ENCODE results near the gene UNC119B.

Gene UNC119B

GRCh38 chr12:120696626-120697025, 13.6 kb upstream of the UNC119B start:
- Histone ChIP-seq H3K4me3 (replicated peaks; ENCODE audit: insufficient read depth, low read length) (no peak overlapping the region), H3K27ac (replicated peaks) (no peak overlapping the region), H3K27me3 (ENCODE audit: insufficient read depth, poor library complexity, severe bottlenecking) (no peaks in the 10 kb centered on the region)
- no peak for DNase-seq (ENCODE audit: low read depth in 1 of 2, low spot score in 1 of 2)
- TF ChIP-seq POLR2AphosphoS5 (IDR thresholded peaks at IDR 0.05; ENCODE audit: low read depth): no peak
- TF ChIP-seq, protein P1, sequence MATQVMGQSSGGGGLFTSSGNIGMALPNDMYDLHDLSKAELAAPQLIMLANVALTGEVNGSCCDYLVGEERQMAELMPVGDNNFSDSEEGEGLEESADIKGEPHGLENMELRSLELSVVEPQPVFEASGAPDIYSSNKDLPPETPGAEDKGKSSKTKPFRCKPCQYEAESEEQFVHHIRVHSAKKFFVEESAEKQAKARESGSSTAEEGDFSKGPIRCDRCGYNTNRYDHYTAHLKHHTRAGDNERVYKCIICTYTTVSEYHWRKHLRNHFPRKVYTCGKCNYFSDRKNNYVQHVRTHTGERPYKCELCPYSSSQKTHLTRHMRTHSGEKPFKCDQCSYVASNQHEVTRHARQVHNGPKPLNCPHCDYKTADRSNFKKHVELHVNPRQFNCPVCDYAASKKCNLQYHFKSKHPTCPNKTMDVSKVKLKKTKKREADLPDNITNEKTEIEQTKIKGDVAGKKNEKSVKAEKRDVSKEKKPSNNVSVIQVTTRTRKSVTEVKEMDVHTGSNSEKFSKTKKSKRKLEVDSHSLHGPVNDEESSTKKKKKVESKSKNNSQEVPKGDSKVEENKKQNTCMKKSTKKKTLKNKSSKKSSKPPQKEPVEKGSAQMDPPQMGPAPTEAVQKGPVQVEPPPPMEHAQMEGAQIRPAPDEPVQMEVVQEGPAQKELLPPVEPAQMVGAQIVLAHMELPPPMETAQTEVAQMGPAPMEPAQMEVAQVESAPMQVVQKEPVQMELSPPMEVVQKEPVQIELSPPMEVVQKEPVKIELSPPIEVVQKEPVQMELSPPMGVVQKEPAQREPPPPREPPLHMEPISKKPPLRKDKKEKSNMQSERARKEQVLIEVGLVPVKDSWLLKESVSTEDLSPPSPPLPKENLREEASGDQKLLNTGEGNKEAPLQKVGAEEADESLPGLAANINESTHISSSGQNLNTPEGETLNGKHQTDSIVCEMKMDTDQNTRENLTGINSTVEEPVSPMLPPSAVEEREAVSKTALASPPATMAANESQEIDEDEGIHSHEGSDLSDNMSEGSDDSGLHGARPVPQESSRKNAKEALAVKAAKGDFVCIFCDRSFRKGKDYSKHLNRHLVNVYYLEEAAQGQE (IDR thresholded peaks at IDR 0.05; ENCODE audit: insufficient replicate concordance, low read depth): no peak
- TF ChIP-seq GABPA (IDR thresholded peaks at IDR 0.05; ENCODE audit: low read depth): no peak
- TF ChIP-seq, protein P2, sequence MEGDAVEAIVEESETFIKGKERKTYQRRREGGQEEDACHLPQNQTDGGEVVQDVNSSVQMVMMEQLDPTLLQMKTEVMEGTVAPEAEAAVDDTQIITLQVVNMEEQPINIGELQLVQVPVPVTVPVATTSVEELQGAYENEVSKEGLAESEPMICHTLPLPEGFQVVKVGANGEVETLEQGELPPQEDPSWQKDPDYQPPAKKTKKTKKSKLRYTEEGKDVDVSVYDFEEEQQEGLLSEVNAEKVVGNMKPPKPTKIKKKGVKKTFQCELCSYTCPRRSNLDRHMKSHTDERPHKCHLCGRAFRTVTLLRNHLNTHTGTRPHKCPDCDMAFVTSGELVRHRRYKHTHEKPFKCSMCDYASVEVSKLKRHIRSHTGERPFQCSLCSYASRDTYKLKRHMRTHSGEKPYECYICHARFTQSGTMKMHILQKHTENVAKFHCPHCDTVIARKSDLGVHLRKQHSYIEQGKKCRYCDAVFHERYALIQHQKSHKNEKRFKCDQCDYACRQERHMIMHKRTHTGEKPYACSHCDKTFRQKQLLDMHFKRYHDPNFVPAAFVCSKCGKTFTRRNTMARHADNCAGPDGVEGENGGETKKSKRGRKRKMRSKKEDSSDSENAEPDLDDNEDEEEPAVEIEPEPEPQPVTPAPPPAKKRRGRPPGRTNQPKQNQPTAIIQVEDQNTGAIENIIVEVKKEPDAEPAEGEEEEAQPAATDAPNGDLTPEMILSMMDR (IDR thresholded peaks at IDR 0.05; ENCODE audit: insufficient read depth, low read length): no peak
- TF ChIP-seq SPI1 (IDR thresholded peaks at IDR 0.05; ENCODE audit: borderline replicate concordance, low read depth): no peak

DNA sequence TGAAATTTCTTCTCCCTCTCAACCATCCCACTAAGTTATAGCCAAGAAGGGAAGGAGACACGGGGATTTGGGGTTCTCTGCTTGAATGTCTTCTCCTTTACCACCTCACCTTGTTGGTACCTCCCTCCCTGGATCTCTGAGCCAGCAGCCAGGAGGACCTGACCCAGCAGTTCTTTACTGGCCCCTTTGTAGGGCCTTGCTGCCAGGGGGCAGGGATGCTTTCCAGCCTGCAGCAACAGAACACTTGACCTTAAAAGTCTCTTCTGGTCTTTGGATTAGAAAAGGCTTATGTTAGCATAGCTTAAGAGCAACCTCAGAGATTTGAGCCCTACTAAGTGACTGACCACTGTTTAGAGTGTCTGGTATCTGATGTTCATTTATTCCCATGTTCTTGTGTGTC, 12.9 kb upstream of the UNC119B start:
- Histone ChIP-seq H3K4me3 (replicated peaks; ENCODE audit: insufficient read depth, low read length) (no peak overlapping the region), H3K27ac (replicated peaks) (no peak overlapping the region), H3K27me3 (ENCODE audit: insufficient read depth, poor library complexity, severe bottlenecking) (no peaks in the 10 kb centered on the region)
- TF ChIP-seq, protein P2 (IDR thresholded peaks at IDR 0.05; ENCODE audit: insufficient read depth, low read length): no peak
- TF ChIP-seq, protein P1 (IDR thresholded peaks at IDR 0.05; ENCODE audit: insufficient replicate concordance, low read depth): no peak
- TF ChIP-seq POLR2AphosphoS5 (IDR thresholded peaks at IDR 0.05; ENCODE audit: low read depth) (no peak), SPI1 (IDR thresholded peaks at IDR 0.05; ENCODE audit: borderline replicate concordance, low read depth) (no peak), GABPA (IDR thresholded peaks at IDR 0.05; ENCODE audit: low read depth) (no peak)
- DNase-seq (ENCODE audit: low read depth in 1 of 2, low spot score in 1 of 2): no peak

- TF ChIP-seq, protein P2 (IDR thresholded peaks at IDR 0.05; ENCODE audit: insufficient read depth, low read length): no peak
- TF ChIP-seq SPI1 (IDR thresholded peaks at IDR 0.05; ENCODE audit: borderline replicate concordance, low read depth): peak; percentile 97
- TF ChIP-seq, protein P1 (IDR thresholded peaks at IDR 0.05; ENCODE audit: insufficient replicate concordance, low read depth): no peak
- TF ChIP-seq POLR2AphosphoS5 (IDR thresholded peaks at IDR 0.05; ENCODE audit: low read depth): 0 out of 2 replicates have a peak, but pooled peaks have one; percentile 18
- peak; percentile 61 for TF ChIP-seq GABPA (IDR thresholded peaks at IDR 0.05; ENCODE audit: low read depth)
- H3K4me3 ChIP-seq (replicated peaks; ENCODE audit: insufficient read depth, low read length): no peak overlapping the region
- peak in 1 of 2 experiments; percentile 77 for DNase-seq (ENCODE audit: low read depth in 1 of 2, low spot score in 1 of 2)
- H3K27ac ChIP-seq (replicated peaks): peak overlapping the region; percentile 52
- no peaks in the 10 kb centered on the region for H3K27me3 ChIP-seq (ENCODE audit: insufficient read depth, poor library complexity, severe bottlenecking)
Observed at GRCh38 chr12:120698665-120699064, 11.6 kb upstream of the UNC119B start.
